ENCODE measurements around the gene MLLT3.

GRCh38 chr9:20427359-20427758 lies 194.9 kb downstream of the MLLT3 start:
- TF ChIP-seq, protein P1, sequence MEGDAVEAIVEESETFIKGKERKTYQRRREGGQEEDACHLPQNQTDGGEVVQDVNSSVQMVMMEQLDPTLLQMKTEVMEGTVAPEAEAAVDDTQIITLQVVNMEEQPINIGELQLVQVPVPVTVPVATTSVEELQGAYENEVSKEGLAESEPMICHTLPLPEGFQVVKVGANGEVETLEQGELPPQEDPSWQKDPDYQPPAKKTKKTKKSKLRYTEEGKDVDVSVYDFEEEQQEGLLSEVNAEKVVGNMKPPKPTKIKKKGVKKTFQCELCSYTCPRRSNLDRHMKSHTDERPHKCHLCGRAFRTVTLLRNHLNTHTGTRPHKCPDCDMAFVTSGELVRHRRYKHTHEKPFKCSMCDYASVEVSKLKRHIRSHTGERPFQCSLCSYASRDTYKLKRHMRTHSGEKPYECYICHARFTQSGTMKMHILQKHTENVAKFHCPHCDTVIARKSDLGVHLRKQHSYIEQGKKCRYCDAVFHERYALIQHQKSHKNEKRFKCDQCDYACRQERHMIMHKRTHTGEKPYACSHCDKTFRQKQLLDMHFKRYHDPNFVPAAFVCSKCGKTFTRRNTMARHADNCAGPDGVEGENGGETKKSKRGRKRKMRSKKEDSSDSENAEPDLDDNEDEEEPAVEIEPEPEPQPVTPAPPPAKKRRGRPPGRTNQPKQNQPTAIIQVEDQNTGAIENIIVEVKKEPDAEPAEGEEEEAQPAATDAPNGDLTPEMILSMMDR (conservative IDR thresholded peaks at IDR 0.05; ENCODE audit: low read length): no peak
- TF ChIP-seq EZH2phosphoT487 (IDR thresholded peaks at IDR 0.05; ENCODE audit: borderline replicate concordance): no peak

All from Loucy (cell line).